Measurements from ENCODE around the gene LCN9. TPM values are rescaled to one million over a fixed set of nuclear protein-coding genes. Genes with fewer than 3 reads are reported as not detected.

Gene LCN9
- total and polyA plus RNA-seq, 2 of the 4 experiments (the other 2 are of a cell fraction), result not detected

DNA sequence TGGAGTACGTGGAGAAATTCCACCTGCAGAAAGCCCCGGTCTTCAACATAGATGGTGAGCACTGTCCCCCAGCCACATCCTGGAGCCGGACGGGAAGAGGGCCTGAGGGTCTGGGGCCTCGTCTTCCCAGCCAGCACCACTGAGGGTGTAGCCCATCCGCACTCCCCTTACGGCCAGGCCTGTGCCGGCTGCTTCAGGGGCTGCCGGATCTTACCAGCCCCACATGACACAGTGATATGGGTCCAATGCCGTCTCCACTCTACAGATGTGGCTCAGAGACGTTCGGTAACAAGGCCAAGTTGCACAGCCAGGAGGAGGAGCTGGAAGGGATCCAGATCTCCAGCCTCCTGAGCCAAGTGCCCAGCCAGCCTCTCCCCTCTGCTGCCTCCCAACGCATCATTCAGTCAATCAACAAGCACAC lies 45.1 kb upstream of the LCN9 start:
- H3K56ac ChIP-seq (ENCODE audit: extremely low read depth, insufficient read depth, low read length), result no peak overlapping the region
- H2BK15ac ChIP-seq (ENCODE audit: low read depth, low read length), result no peak overlapping the region
- no peak overlapping the region for H3K4me3 ChIP-seq (ENCODE audit: insufficient read depth, low read depth, low read length)
- H3K9me1 ChIP-seq (ENCODE audit: insufficient read depth, low read length), result no peaks in the 10 kb centered on the region
- no peak overlapping the region for H2AK9ac ChIP-seq (replicated peaks; ENCODE audit: low read depth, low read length, poor library complexity)
- no peak overlapping the region for H4K8ac ChIP-seq (ENCODE audit: low read depth in 2 of 2, low read length in 2 of 2)
- no peaks in the 10 kb centered on the region; the same call in 1 of the 2 replicates for H3K27me3 ChIP-seq (ENCODE audit: control insufficient read depth, insufficient read depth, low read length)
- dilution Hi-C loops (cut with HindIII; ENCODE audit: low sequenced_read_pairs, unreplicated experiment), result no loop called here
- in situ Hi-C loops (cut with MboI; ENCODE audit: low sequenced_read_pairs), result loop anchor here (25.0 kb wide), 1 partner anchor 319 kb away; no protein-coding TSS in a partner anchor
- H4K91ac ChIP-seq (ENCODE audit: insufficient read depth, low read depth, low read length), result no peak overlapping the region
- H3K18ac ChIP-seq (ENCODE audit: low read depth, low read length), result no peak overlapping the region
- CTCF ChIA-PET, result no interaction called here
- ATAC-seq (ENCODE audit: low read depth) (no peak), DNase-seq (no peak)
- no peak overlapping the region for H3K4ac ChIP-seq (ENCODE audit: low read depth, low read length)
- H3K27ac ChIP-seq (ENCODE audit: insufficient read depth, low read length), result no peak overlapping the region
- no peaks in the 10 kb centered on the region for H3K79me1 ChIP-seq (ENCODE audit: low read depth in 1 of 2, low read length in 2 of 2)
- H3K36me3 ChIP-seq (ENCODE audit: control insufficient read depth, insufficient read depth, low read length), result no peaks in the 10 kb centered on the region
- 80% methylated on average over 1 of the region's 13 CpGs; no CpG with 5 or more reads in 1 of the 2 experiments for WGBS, 2 experiments (ENCODE audit: extremely low coverage in 2 of 2, insufficient read length in 1 of 2)
- no peak overlapping the region for H3K4me2 ChIP-seq (ENCODE audit: low read depth, low read length)
- no peak overlapping the region for H2BK5ac ChIP-seq (ENCODE audit: low read depth, low read length, poor library complexity, severe bottlenecking)
- no TSS peak for BruUV-seq (replicated peaks)
- H4K20me1 ChIP-seq (ENCODE audit: insufficient read depth, low read length), result no peaks in the 10 kb centered on the region
- TF ChIP-seq MAZ (IDR thresholded peaks at IDR 0.05; ENCODE audit: borderline replicate concordance, low read depth, low read length) (no peak), BHLHE40 (IDR thresholded peaks at IDR 0.05; ENCODE audit: low read depth, low read length) (no peak), CTCF (conservative IDR thresholded peaks at IDR 0.05; ENCODE audit: low read depth, low read length) (no peak), CHD1 (IDR thresholded peaks at IDR 0.05; ENCODE audit: low read depth, low read length) (no peak)
- no peaks in the 10 kb centered on the region for H3K4me1 ChIP-seq (ENCODE audit: control insufficient read depth, insufficient read depth, low read length)
- H4K5ac ChIP-seq (ENCODE audit: low read depth, low read length), result no peak overlapping the region
- H3K9me3 ChIP-seq (ENCODE audit: control insufficient read depth, insufficient read depth, low read length), result no peaks in the 10 kb centered on the region
- H3K9ac ChIP-seq (ENCODE audit: low read depth, low read length), result no peak overlapping the region
- no peak overlapping the region for H2BK120ac ChIP-seq (ENCODE audit: low read depth, low read length)
- H2BK20ac ChIP-seq (ENCODE audit: low read depth, low read length), result no peak overlapping the region
- H3K23ac ChIP-seq (ENCODE audit: low read depth, low read length), result no peak overlapping the region
- peak overlapping the region; percentile 11 for H2AFZ ChIP-seq (replicated peaks; ENCODE audit: low read length, poor library complexity)
- intact Hi-C loops (cut with micrococcal nuclease), result no loop called here
- POLR2A ChIA-PET (ENCODE audit: unreplicated experiment), result no interaction called here
- H3K14ac ChIP-seq (replicated peaks; ENCODE audit: low read depth, low read length), result no peak overlapping the region
- no peak overlapping the region for H2AK5ac ChIP-seq (ENCODE audit: low read depth, low read length)
